IPS-NIHi11 (cell line): Measurements from ENCODE around the gene ANKDD1B.
"Not testable (repeated sequence)": the region's sequence is repeated elsewhere in the genome, so short reads cannot be mapped to it uniquely, and the experiment has no call there.

Experiments
- DNase-seq: peaks from one replicate; pipeline ENCODE4 v3.0.0; 2012; ENCODE audit warnings: mixed read lengths, low spot score

Gene ANKDD1B

DNA sequence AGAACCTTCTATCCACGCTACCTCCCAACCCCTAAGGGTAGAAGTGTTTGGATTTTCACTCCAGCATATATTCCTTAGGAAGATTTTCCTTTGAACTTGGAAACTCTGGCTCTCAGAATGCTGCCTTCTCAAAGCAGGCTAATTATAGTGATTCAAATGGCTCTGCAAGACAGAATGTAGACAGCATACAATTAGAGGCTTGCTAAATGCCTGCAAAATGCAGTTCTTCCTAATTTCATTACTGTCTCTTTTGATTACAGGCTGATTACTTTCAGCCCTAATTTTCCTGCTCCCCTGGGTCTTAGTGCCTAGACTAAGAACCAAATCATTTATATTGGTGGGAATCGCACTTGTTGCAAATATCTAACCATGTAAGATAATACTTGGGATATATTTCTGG, 50.8 kb downstream of the ANKDD1B start:
- DNase-seq: no peak

DNA sequence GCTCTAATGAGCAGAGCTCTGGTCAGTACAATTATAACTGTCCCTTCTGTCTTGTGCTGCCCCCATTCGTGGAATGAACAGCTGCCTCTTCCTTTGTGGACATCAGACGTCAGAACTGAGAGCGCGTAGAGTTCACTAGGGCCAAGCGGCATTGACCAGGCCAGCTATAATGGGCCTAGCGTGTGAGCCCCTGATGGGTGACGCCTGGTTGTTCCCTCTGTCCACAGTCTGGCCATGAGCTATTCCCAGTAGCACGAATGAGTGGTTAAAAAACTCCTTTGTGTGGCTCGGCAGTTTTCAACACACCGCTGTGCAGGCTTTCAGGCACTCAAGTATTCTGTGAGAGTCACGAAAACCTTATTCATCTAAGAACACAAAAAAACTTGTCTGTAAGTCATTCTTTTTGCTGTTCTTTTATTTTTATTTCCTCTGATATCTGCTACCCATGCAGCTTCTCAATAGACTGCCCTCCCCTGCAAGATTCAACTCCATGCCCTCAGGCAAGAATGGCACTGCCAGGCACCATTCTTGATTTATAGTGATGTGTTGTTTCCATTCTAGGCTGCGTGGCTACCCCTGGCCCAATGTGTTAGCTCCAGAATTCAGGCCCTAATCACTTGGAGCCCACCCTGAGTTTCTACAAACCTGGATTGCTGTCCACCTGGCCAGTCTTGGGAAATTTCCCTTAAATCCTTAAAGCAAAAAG, 52.5 kb downstream of the ANKDD1B start:
- no peak for DNase-seq

DNA sequence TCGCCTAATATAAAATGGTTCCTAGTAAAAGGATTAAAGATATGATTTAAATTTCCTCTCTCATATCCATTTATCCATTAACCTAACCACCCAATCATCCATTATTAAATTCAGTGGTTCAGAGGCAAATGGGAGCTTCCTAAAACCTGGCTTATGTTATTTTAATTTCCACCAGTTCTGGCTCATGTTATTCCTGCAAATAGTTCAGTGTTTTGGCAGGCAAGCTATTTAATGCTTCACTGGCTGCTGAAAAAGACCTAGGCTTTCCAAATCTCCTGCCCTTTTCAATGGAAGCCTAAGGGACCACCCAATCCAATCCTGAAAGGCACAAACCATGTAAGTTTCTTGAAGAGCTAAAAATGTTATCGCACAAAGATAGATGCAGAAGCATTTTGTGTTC, 53.7 kb downstream of the ANKDD1B start:
- no peak for DNase-seq

GRCh38 chr5:75666801-75667200, 55.5 kb downstream of the ANKDD1B start:
- no peak for DNase-seq

DNA sequence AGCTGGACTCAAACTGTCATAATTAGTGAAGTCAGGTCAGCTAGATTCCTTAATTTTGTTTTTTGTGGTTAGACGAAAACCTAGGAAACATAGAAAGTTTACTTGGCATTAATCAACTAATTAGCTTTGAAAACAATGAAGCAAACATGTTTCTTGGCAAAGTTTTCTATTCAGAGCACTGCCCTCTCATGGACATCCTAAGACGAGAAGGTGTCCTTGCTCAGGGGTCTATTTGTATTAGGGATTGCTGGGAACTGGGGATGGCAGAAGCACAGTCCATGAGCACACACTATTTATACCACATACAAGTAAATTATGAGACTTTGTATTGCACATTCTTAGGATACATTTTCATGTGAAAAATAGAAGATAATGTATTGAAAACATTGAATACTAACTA, 56.3 kb downstream of the ANKDD1B start:
- DNase-seq: no peak

DNA sequence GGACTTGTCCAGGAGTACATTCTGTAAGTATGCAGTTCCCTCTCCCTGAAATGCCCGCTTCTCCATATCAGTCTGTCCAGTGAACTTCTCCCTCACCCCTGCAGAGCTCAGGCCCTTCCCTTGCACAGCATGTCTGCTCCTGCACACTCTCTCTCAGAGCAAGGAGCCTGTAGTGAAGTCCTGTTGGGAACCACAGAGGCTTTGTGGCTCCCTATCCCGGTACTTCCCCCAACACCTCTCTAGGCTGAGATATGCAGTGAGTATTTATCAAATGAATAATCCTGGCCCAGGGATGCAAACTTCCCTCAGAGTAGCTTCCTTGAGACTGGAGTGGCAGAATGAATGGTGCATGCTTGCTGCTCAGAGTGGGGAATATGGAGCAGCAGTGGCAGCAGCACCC, 57.2 kb downstream of the ANKDD1B start:
- DNase-seq: no peak

GRCh38 chr5:75668977-75669689, 57.9 kb downstream of the ANKDD1B start:
- DNase-seq: no peak

GRCh38 chr5:75670577-75670976, 59.3 kb downstream of the ANKDD1B start:
- no peak for DNase-seq

DNA sequence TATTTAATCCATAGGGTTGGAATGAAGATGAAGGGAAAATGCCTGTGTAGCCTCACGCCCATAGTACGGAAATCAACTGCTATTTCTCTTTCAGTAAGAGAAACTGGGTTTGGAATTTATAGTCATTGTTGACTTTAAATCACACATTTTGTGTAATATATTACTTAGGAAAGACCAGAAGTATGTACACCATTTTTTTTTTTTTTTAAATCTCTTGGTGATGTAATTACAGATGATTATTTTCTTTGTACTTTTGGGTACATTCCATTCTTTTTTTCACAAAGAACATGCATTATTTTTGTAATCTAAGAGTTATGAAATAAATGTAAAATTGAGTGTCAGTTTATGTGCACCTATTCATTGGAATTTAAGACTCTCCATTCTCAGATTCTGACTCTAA, 60.3 kb downstream of the ANKDD1B start:
- DNase-seq: no peak

- no peak for DNase-seq
Measured at GRCh38 chr5:75672616-75673015, 61.4 kb downstream of the ANKDD1B start.

GRCh38 chr5:75675783-75676182, 64.5 kb downstream of the ANKDD1B start:
- no peak for DNase-seq

- no peak for DNase-seq
Measured at GRCh38 chr5:75677607-75678006, 66.4 kb downstream of the ANKDD1B start.

DNA sequence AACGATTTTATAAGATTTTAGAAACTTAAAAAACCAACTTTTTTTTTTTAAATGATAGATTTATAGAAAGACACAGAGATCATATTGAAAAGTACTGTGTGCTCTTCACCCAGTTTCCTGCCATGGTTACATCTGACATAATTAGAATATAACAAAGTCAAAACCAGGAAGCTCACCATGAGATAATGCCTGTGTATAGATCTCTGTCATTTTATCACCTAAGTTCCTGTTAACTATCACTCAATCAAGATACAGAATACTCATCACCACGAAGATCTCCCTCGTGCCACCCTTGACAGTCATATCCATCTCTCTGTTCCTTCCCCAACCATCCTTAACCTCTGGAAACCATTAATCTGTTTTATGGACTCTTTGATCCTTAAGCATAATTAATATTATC, 66.9 kb downstream of the ANKDD1B start:
- no peak for DNase-seq

DNA sequence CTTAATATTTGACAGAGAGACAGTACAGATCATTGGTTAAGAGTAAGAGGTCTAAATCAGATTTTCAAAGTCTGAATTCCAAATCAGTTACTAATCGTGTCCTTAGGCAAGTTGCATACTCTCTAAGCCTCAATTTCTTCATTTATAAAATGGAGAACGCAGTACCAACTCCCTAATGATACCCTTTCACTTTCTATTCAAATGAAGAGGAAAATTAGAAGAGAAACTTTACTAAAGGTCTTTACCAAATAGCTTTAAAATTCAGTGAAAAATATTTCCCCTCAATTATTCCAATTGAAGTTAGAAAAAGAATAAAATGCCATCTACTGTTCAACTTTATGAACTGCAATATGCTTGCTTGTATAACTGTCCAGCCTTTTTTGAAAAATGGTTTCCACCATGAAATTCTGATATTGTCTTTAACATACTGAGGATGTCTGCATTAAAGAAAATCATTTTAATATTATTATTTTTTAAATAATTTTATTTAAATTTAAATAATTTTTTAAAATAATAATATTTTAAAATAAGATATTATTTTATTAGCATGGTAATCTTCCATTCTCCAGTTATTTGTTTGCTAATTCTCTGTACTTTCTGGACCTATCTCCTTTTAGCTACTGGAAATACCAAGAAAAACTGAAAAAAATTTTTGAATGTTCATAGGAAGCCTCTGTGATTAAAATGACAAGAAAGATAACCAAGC, 70.0 kb downstream of the ANKDD1B start:
- DNase-seq: peak; percentile 21

DNA sequence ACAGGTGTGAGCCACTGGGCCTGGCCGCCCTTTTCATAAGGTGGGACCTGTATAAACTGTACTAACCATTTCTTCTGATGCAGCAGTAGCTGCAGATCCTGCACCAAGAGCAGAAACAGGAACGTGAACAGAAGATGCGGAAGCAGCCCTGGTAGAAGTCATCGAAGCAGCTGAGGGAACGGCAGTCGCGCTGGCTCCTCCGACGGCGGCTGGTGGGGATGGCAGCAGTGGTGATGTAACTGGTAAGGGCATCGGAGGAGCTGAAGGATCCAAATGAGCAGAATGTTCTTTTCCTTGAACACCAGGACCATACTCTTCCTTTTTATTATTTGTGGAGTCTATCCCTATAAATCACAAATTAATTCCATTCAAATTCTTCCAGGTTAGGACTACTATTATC, 73.9 kb downstream of the ANKDD1B start:
- no peak for DNase-seq

DNA sequence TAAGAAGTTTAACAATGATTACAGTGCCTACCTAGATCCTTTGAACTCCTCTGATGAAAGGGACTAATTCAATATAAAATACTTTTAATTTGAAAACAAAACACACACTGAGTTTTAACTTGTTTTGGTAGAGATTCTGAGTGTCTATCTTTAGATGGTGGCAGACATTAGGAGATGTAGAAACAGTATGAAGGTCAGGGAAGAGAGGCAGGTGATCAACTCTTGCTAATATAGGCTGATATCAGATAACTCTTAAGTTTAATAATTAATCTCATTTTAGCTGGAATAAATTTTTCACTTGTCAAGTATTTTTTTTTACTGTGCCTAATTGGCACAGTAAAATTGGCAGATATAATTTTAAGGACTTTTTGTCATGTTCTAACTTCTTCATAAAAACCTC, 75.2 kb downstream of the ANKDD1B start:
- no peak for DNase-seq

GRCh38 chr5:75690669-75691068, 79.4 kb downstream of the ANKDD1B start:
- no peak for DNase-seq

GRCh38 chr5:75694781-75695180, 83.5 kb downstream of the ANKDD1B start:
- no peak for DNase-seq

GRCh38 chr5:75695472-75696351, 84.5 kb downstream of the ANKDD1B start:
- not testable (repeated sequence) for DNase-seq

GRCh38 chr5:75701856-75702255, 90.6 kb downstream of the ANKDD1B start:
- DNase-seq: no peak

DNA sequence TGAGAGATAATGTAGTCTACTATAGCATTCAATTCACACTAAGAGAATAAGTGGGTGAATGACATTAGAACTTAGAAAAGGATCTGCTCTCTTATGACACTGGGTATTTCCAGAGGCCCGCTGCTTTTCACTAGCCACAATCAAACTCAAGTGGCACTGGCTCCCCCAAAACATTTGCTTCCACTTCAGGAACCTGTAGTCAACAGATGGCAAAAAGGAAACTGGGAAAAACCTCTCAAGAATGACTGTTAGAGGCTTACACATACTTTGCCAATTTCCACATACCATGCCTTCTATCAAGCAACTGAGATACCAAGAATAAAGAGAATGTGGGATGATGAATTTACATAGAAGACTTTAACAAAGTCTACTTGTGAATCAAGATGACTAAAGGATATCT, 94.8 kb downstream of the ANKDD1B start:
- no peak for DNase-seq

DNA sequence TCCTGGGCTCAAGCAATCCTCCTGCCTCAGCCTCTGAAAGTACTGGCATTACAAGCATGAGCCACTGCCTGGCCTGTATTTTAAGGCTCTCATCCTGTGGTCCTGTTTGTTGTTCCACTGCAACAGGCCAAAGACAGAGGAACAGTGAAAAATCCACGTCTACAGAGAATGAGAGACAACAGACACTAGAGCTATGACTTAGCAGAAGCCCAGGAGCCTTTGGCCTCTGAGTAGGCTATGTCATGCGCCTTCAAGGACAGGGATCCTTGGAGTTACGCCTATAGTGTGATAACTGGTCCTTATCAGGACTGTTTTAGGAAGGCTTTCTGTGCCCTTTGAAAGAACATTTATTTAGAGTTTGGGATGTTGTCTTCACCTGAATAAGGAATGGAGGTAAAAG, 95.5 kb downstream of the ANKDD1B start:
- no peak for DNase-seq
